Measurements from ENCODE around the gene ABLIM3.

Gene ABLIM3

GRCh38 chr5:149141224-149141956 lies at the start of gene ABLIM3:
Gene ABLIM3, plus strand, starts transcription at chr5:149141493. Its CDS starts 603 bp downstream, at chr5:149142096.
- DNase-seq (ENCODE audit: low read depth, low spot score), result peak; percentile 87

GRCh38 chr5:149093625-149094024 lies 47.7 kb upstream of the ABLIM3 start:
- no peak for DNase-seq (ENCODE audit: low read depth, low spot score)

- peak; percentile 76 for DNase-seq (ENCODE audit: low read depth, low spot score)
These were observed 46.3 kb upstream of the ABLIM3 start for GRCh38 chr5:149094996-149095395.

- no peak for DNase-seq (ENCODE audit: low read depth, low spot score)
These were observed 41.4 kb upstream of the ABLIM3 start for GRCh38 chr5:149099920-149100319.

GRCh38 chr5:149100331-149100730 lies 41.0 kb upstream of the ABLIM3 start:
- DNase-seq (ENCODE audit: low read depth, low spot score), result no peak

GRCh38 chr5:149108651-149109280 lies 32.5 kb upstream of the ABLIM3 start:
- no peak for DNase-seq (ENCODE audit: low read depth, low spot score)

- no peak for DNase-seq (ENCODE audit: low read depth, low spot score)
These were observed 30.9 kb upstream of the ABLIM3 start for GRCh38 chr5:149110406-149110805.

GRCh38 chr5:149113669-149114068 lies 27.6 kb upstream of the ABLIM3 start:
- DNase-seq (ENCODE audit: low read depth, low spot score), result no peak

GRCh38 chr5:149114403-149115312 lies 26.6 kb upstream of the ABLIM3 start:
- peak; percentile 85 for DNase-seq (ENCODE audit: low read depth, low spot score)

- DNase-seq (ENCODE audit: low read depth, low spot score), result no peak
These were observed 23.3 kb upstream of the ABLIM3 start for GRCh38 chr5:149117970-149118369.

- DNase-seq (ENCODE audit: low read depth, low spot score), result no peak
These were observed 22.8 kb upstream of the ABLIM3 start for GRCh38 chr5:149118463-149118862.

GRCh38 chr5:149121145-149121544 lies 20.1 kb upstream of the ABLIM3 start:
- no peak for DNase-seq (ENCODE audit: low read depth, low spot score)

- no peak for DNase-seq (ENCODE audit: low read depth, low spot score)
These were observed 18.1 kb upstream of the ABLIM3 start for GRCh38 chr5:149123211-149123610.

- peak; percentile 76 for DNase-seq (ENCODE audit: low read depth, low spot score)
These were observed 15.9 kb upstream of the ABLIM3 start for GRCh38 chr5:149125386-149125891.

- DNase-seq (ENCODE audit: low read depth, low spot score), result peak; percentile 58
These were observed 14.4 kb upstream of the ABLIM3 start for GRCh38 chr5:149126906-149127305.

GRCh38 chr5:149127394-149127955 lies 13.8 kb upstream of the ABLIM3 start:
- no peak for DNase-seq (ENCODE audit: low read depth, low spot score)

- DNase-seq (ENCODE audit: low read depth, low spot score), result peak; percentile 55
These were observed 13.0 kb upstream of the ABLIM3 start for GRCh38 chr5:149128023-149128875.

- DNase-seq (ENCODE audit: low read depth, low spot score), result peak; percentile 57
These were observed 12.1 kb upstream of the ABLIM3 start for GRCh38 chr5:149129181-149129580.

- no peak for DNase-seq (ENCODE audit: low read depth, low spot score)
These were observed 11.0 kb upstream of the ABLIM3 start for GRCh38 chr5:149130121-149130914.

- no peak for DNase-seq (ENCODE audit: low read depth, low spot score)
These were observed 8.8 kb upstream of the ABLIM3 start for GRCh38 chr5:149132474-149132873.
